Erythroblast (primary cell): ENCODE measurements around the gene KIF9.
"Not testable (repeated sequence)": the region's sequence is repeated elsewhere in the genome, so short reads cannot be mapped to it uniquely, and the experiment has no call there.

Source experiments
- GATA1 ChIP-seq: IDR thresholded peaks from 2 replicates; pipeline ENCODE4 v1.6.1; 2011; ENCODE audit warnings: low read depth, mild to moderate bottlenecking, control low read depth, low read length, moderate library complexity
- POLR2A ChIP-seq: IDR thresholded peaks from 2 replicates; pipeline ENCODE4 v1.6.1; 2011; ENCODE audit warnings: mild to moderate bottlenecking, low read length

- TF ChIP-seq POLR2A, GATA1: not testable (repeated sequence)
Observed at GRCh38 chr3:47206022-47206421, 76.6 kb downstream of the KIF9 start.
